ENCODE results near the gene ADAMTSL2.

DNA sequence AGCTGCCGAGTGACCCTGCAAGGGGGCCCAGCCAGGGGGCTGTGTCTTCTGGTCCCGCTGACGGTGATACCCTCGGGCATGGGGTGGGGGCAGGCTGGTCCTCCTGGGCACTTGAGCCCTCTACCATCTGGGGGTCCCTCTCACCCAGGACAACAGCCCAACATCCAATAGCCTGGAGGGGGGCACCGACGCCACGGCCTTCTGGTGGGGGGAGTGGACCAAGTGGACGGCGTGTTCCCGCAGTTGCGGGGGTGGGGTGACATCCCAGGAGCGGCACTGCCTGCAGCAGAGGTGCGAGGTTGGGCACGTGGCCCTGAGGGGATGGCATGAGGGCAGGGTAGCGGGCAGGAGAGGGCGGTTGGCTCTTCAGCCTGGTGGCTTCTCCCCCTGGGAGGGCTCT is 2.8 kb downstream of the ADAMTSL2 start:
- no peak for TF ChIP-seq TAF1 (IDR thresholded peaks at IDR 0.05; ENCODE audit: borderline replicate concordance, insufficient read depth, low read length)
- TF ChIP-seq POLR2AphosphoS5 (IDR thresholded peaks at IDR 0.05; ENCODE audit: low read depth, low read length), result no peak
